Thymus (tissue), 11 donors: Measurements from ENCODE around the gene TCP11. TPM values are rescaled to one million over a fixed set of nuclear protein-coding genes. Genes with fewer than 3 reads are reported as not detected.

Experiments used
- DNase-seq, 9 donors: peaks; one replicate each; pipeline ENCODE4 v3.0.0-alpha.2; 2013; ENCODE audit warnings: low spot score in 9 of 9, low read depth in 6 of 9, missing footprints in 1 of 9
- H3K27ac ChIP-seq, 2 donors: one replicate each; pipeline ENCODE4 v1.5.1; 2013; ENCODE audit warnings: control low read depth in 1 of 2, low read depth in 1 of 2, low read length in 1 of 2, mild to moderate bottlenecking in 1 of 2, moderate library complexity in 1 of 2
- H3K27me3 ChIP-seq, 2 donors: one replicate each; pipeline ENCODE4 v1.5.1; 2013; ENCODE audit warnings: low read length in 1 of 2; ENCODE audit not compliant: control insufficient read depth in 2 of 2, insufficient read depth in 1 of 2
- H3K36me3 ChIP-seq, 2 donors: one replicate each; pipeline ENCODE4 v1.5.1; 2013; ENCODE audit warnings: low read length in 1 of 2, mild to moderate bottlenecking in 1 of 2, moderate library complexity in 1 of 2; ENCODE audit not compliant: control insufficient read depth in 2 of 2, insufficient read depth in 2 of 2
- H3K4me1 ChIP-seq, 2 donors: one replicate each; pipeline ENCODE4 v1.5.1; 2013; ENCODE audit warnings: low read length in 2 of 2; ENCODE audit not compliant: control insufficient read depth in 2 of 2, insufficient read depth in 2 of 2
- H3K4me3 ChIP-seq, 2 donors: one replicate each; pipeline ENCODE4 v1.5.1; 2013; ENCODE audit warnings: low read length in 2 of 2, control low read depth in 1 of 2, mild to moderate bottlenecking in 1 of 2
- H3K9me3 ChIP-seq, 2 donors: one replicate each; pipeline ENCODE4 v1.5.1; 2013; ENCODE audit warnings: low read length in 1 of 2, mild to moderate bottlenecking in 1 of 2; ENCODE audit not compliant: control insufficient read depth in 2 of 2, insufficient read depth in 1 of 2
- WGBS: extraction: QIAGEN DNeasy Blood & Tissue Kit; methylation state at CpG from one replicate; pipeline ENCODE4 v1.1.7; 2013; 5-methylcytosine and 5-hydroxymethylcytosine counted together
- polyA plus RNA-seq: library from polyadenylated mRNA; stranded (reverse); fragments of 200-250 nt; gene quantifications from one replicate; pipeline ENCODE4 v1.2.3, GENCODE V29; 2013
- total RNA-seq: library from RNA; stranded (reverse); fragments of 120-200 nt; gene quantifications from one replicate; pipeline ENCODE4 v1.2.4, GENCODE V29; 2013
- donor health status: healthy.

The TCP11 gene
- total and polyA plus RNA-seq, 2 donors: 0.30 to 0.33 TPM

- 54% methylated on average over 55 of the region's 55 CpGs for WGBS
- DNase-seq: peak in 1 of 9 donors; percentile 13
- Histone ChIP-seq H3K36me3 (no peaks in the 10 kb centered on the region), H3K27me3 (peaks cover 2 to 40% of the 10 kb centered on the region in 2 donors), H3K4me1 (peaks cover 0 to 5% of the 10 kb centered on the region in 2 donors), H3K27ac (peak overlapping the region in 1 of 2 donors; percentile 20), H3K4me3 (no peak overlapping the region), H3K9me3 (no peaks in the 10 kb centered on the region)
Measured at GRCh38 chr6:35181933-35182612, 40.9 kb upstream of the TCP11 start.

- Histone ChIP-seq H3K27ac (no peak overlapping the region), H3K4me1 (peaks cover 0 to 5% of the 10 kb centered on the region in 2 donors), H3K27me3 (peaks cover 2 to 39% of the 10 kb centered on the region in 2 donors), H3K4me3 (no peak overlapping the region), H3K9me3 (no peaks in the 10 kb centered on the region), H3K36me3 (no peaks in the 10 kb centered on the region)
- DNase-seq: no peak
- 88% methylated on average over 5 of the region's 5 CpGs for WGBS
Measured at GRCh38 chr6:35181308-35181932, 40.3 kb upstream of the TCP11 start.

- DNase-seq: no peak
- Histone ChIP-seq H3K4me1 (peaks cover 0 to 5% of the 10 kb centered on the region in 2 donors), H3K36me3 (no peaks in the 10 kb centered on the region), H3K4me3 (no peak overlapping the region), H3K27me3 (peaks cover 2 to 31% of the 10 kb centered on the region in 2 donors), H3K27ac (no peak overlapping the region), H3K9me3 (no peaks in the 10 kb centered on the region)
- WGBS: 80% methylated on average over 2 of the region's 2 CpGs
Measured at GRCh38 chr6:35179901-35180535, 38.9 kb upstream of the TCP11 start.

GRCh38 chr6:35178932-35179832 is 38.0 kb upstream of the TCP11 start:
- WGBS: 93% methylated on average over 5 of the region's 5 CpGs

GRCh38 chr6:35178012-35178411 is 36.9 kb upstream of the TCP11 start:
- Histone ChIP-seq H3K9me3 (no peaks in the 10 kb centered on the region), H3K36me3 (no peaks in the 10 kb centered on the region), H3K27me3 (peaks cover 0 to 18% of the 10 kb centered on the region in 2 donors), H3K4me1 (peaks cover 0 to 5% of the 10 kb centered on the region in 2 donors), H3K4me3 (no peak overlapping the region), H3K27ac (no peak overlapping the region)
- WGBS: 96% methylated on average over 2 of the region's 2 CpGs
- no peak for DNase-seq

More at GRCh38 chr6:35178932-35179832, 38.0 kb upstream of the TCP11 start:
- Histone ChIP-seq H3K27ac (no peak overlapping the region), H3K27me3 (peaks cover 2 to 26% of the 10 kb centered on the region in 2 donors), H3K9me3 (no peaks in the 10 kb centered on the region), H3K4me1 (peaks cover 0 to 5% of the 10 kb centered on the region in 2 donors), H3K36me3 (no peaks in the 10 kb centered on the region), H3K4me3 (no peak overlapping the region)
- DNase-seq: no peak

- no peak for DNase-seq
- H3K4me1 ChIP-seq: peaks cover 0 to 5% of the 10 kb centered on the region in 2 donors
- no peaks in the 10 kb centered on the region for H3K36me3 ChIP-seq
- H3K27ac ChIP-seq: no peak overlapping the region
- H3K27me3 ChIP-seq: peaks cover 0 to 15% of the 10 kb centered on the region in 2 donors
- WGBS: 85% methylated on average over 2 of the region's 2 CpGs
- H3K9me3 ChIP-seq: no peaks in the 10 kb centered on the region
- no peak overlapping the region for H3K4me3 ChIP-seq
Measured at GRCh38 chr6:35177596-35177995, 36.5 kb upstream of the TCP11 start.

- DNase-seq: no peak
- no peak overlapping the region for H3K27ac ChIP-seq
- H3K27me3 ChIP-seq: peaks cover 0 to 14% of the 10 kb centered on the region in 2 donors
- H3K9me3 ChIP-seq: no peaks in the 10 kb centered on the region
- H3K4me3 ChIP-seq: no peak overlapping the region
- no peaks in the 10 kb centered on the region for H3K36me3 ChIP-seq
- 91% methylated on average over 3 of the region's 3 CpGs for WGBS
- peaks cover 0 to 5% of the 10 kb centered on the region in 2 donors for H3K4me1 ChIP-seq
Measured at GRCh38 chr6:35177157-35177556, 36.0 kb upstream of the TCP11 start.

- DNase-seq: no peak
- Histone ChIP-seq H3K9me3 (no peaks in the 10 kb centered on the region), H3K36me3 (no peaks in the 10 kb centered on the region), H3K27ac (no peak overlapping the region), H3K4me3 (no peak overlapping the region), H3K4me1 (no peaks in the 10 kb centered on the region), H3K27me3 (peaks cover 0 to 7% of the 10 kb centered on the region in 2 donors)
- WGBS: 45% methylated on average over 3 of the region's 3 CpGs
Measured at GRCh38 chr6:35176301-35177024, 35.3 kb upstream of the TCP11 start.
